Astrocyte (in vitro differentiated cells and primary cell): Measurements from ENCODE around the gene CELSR2. TPM values are rescaled to one million over a fixed set of nuclear protein-coding genes. Genes with fewer than 3 reads are reported as not detected.

Source experiments
- DNase-seq: peaks from one replicate; pipeline ENCODE4 v3.0.0-alpha.2; 2010; ENCODE audit warnings: low read depth
- FAIRE-seq: peaks from 2 replicates; lab custom pipeline; 2011; peaks lifted over from hg19 to GRCh38; lab: Jason Lieb, UNC
- H2AFZ ChIP-seq: 2 replicates; pipeline ENCODE4 v1.6.0; 2012; ENCODE audit warnings: low read depth, low read length, inconsistent platforms
- H3K27ac ChIP-seq: 2 replicates; pipeline ENCODE4 v1.5.1; 2011; ENCODE audit warnings: low read depth, low read length, inconsistent platforms
- H3K27me3 ChIP-seq: 2 replicates; pipeline ENCODE4 v1.6.0; 2011; ENCODE audit warnings: low read length, inconsistent platforms; ENCODE audit not compliant: insufficient read depth
- H3K36me3 ChIP-seq: 2 replicates; pipeline ENCODE4 v1.5.1; 2011; ENCODE audit warnings: low read length, inconsistent platforms; ENCODE audit not compliant: insufficient read depth
- H3K4me1 ChIP-seq: 2 replicates; pipeline ENCODE4 v1.5.1; 2011; ENCODE audit warnings: low read length, inconsistent platforms; ENCODE audit not compliant: insufficient read depth
- H3K4me2 ChIP-seq: 2 replicates; pipeline ENCODE4 v1.6.0; 2012; ENCODE audit warnings: low read length, inconsistent platforms
- H3K4me3 ChIP-seq: 2 replicates; pipeline ENCODE4 v1.5.1; 2011; ENCODE audit warnings: low read depth, mild to moderate bottlenecking, low read length, inconsistent platforms; ENCODE audit not compliant: insufficient read depth
- H3K79me2 ChIP-seq: 2 replicates; pipeline ENCODE4 v1.6.0; 2012; ENCODE audit warnings: mild to moderate bottlenecking, low read length, inconsistent platforms; ENCODE audit not compliant: insufficient read depth
- H3K9ac ChIP-seq: 2 replicates; pipeline ENCODE4 v1.6.0; 2012; ENCODE audit warnings: mild to moderate bottlenecking, low read length, inconsistent platforms
- H3K9me3 ChIP-seq: 2 replicates; pipeline ENCODE4 v1.5.1; 2012; ENCODE audit warnings: low read depth, mild to moderate bottlenecking, low read length, inconsistent platforms; ENCODE audit not compliant: insufficient read depth
- H4K20me1 ChIP-seq: 2 replicates; pipeline ENCODE4 v1.6.0; 2012; ENCODE audit warnings: low read length, inconsistent platforms; ENCODE audit not compliant: insufficient read depth
- H3K27ac Mint-ChIP-seq: one replicate; pipeline ENCODE4 v1.8.0; 2021; ENCODE audit warnings: mild to moderate bottlenecking, mixed read lengths; ENCODE audit not compliant: unreplicated experiment
- H3K27me3 Mint-ChIP-seq: one replicate; pipeline ENCODE4 v1.8.0; 2021; ENCODE audit warnings: low read depth, mixed read lengths; ENCODE audit not compliant: unreplicated experiment
- H3K36me3 Mint-ChIP-seq: one replicate; pipeline ENCODE4 v1.8.0; 2021; ENCODE audit warnings: low read depth, mixed read lengths; ENCODE audit not compliant: unreplicated experiment
- H3K4me1 Mint-ChIP-seq: one replicate; pipeline ENCODE4 v1.8.0; 2021; ENCODE audit warnings: low read depth, mixed read lengths; ENCODE audit not compliant: unreplicated experiment
- H3K4me3 Mint-ChIP-seq: one replicate; pipeline ENCODE4 v1.8.0; 2021; ENCODE audit warnings: mild to moderate bottlenecking, moderate library complexity, mixed read lengths; ENCODE audit not compliant: unreplicated experiment
- H3K9me3 Mint-ChIP-seq: one replicate; pipeline ENCODE4 v1.8.0; 2021; ENCODE audit warnings: mild to moderate bottlenecking, mixed read lengths; ENCODE audit not compliant: unreplicated experiment
- EZH2 ChIP-seq: IDR thresholded peaks from 2 replicates; pipeline ENCODE4 v1.6.1; 2012; ENCODE audit warnings: mild to moderate bottlenecking, low read length, inconsistent platforms; ENCODE audit not compliant: insufficient read depth
- total RNA-seq: library from RNA; stranded (reverse); gene quantifications from 2 replicates; pipeline ENCODE4 v1.2.1, GENCODE V29; 2021
- TF ChIP-seq, protein P1 (sequence below): IDR thresholded peaks from 2 replicates; pipeline ENCODE4 v1.5.1; 2011; ENCODE audit warnings: low read depth, mild to moderate bottlenecking, inconsistent platforms, low read length, moderate library complexity; ENCODE audit not compliant: insufficient read depth

The CELSR2 gene
- total RNA-seq, 1 donor from 2014 or later = 10.0 TPM

DNA sequence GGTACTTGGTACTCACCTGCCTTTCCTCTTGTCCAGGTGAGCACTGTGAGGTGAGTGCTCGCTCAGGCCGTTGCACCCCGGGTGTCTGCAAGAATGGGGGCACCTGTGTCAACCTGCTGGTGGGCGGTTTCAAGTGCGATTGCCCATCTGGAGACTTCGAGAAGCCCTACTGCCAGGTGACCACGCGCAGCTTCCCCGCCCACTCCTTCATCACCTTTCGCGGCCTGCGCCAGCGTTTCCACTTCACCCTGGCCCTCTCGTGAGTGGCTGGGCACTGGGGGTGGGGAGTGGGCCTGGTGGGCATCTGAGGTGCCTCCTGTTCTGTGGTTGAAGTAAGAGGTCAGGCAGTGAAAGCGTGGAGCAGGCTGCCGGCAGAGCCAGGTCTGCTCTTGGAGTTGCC, 11.7 kb downstream of the CELSR2 start:
- Histone ChIP-seq H3K4me1 (peaks cover 4% of the 10 kb centered on the region), H3K4me3 (no peak overlapping the region), H3K9me3 (no peaks in the 10 kb centered on the region), H3K36me3 (no peaks in the 10 kb centered on the region), H3K79me2 (peaks cover 2% of the 10 kb centered on the region), H3K9ac (no peak overlapping the region), H2AFZ (no peak overlapping the region), H3K27ac (no peak overlapping the region), H3K27me3 (no peaks in the 10 kb centered on the region), H3K4me2 (no peak overlapping the region), H4K20me1 (no peaks in the 10 kb centered on the region)
- DNase-seq = no peak
- H3K27ac Mint-ChIP-seq = no peak overlapping the region
- H3K36me3 Mint-ChIP-seq = peaks cover 2% of the 10 kb centered on the region
- H3K27me3 Mint-ChIP-seq = peaks cover 2% of the 10 kb centered on the region
- FAIRE-seq = no peak
- H3K4me3 Mint-ChIP-seq = no peak overlapping the region
- peaks cover 6% of the 10 kb centered on the region for H3K4me1 Mint-ChIP-seq
- H3K9me3 Mint-ChIP-seq = no peaks in the 10 kb centered on the region
- TF ChIP-seq, protein P1, sequence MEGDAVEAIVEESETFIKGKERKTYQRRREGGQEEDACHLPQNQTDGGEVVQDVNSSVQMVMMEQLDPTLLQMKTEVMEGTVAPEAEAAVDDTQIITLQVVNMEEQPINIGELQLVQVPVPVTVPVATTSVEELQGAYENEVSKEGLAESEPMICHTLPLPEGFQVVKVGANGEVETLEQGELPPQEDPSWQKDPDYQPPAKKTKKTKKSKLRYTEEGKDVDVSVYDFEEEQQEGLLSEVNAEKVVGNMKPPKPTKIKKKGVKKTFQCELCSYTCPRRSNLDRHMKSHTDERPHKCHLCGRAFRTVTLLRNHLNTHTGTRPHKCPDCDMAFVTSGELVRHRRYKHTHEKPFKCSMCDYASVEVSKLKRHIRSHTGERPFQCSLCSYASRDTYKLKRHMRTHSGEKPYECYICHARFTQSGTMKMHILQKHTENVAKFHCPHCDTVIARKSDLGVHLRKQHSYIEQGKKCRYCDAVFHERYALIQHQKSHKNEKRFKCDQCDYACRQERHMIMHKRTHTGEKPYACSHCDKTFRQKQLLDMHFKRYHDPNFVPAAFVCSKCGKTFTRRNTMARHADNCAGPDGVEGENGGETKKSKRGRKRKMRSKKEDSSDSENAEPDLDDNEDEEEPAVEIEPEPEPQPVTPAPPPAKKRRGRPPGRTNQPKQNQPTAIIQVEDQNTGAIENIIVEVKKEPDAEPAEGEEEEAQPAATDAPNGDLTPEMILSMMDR = no peak
- no peak for TF ChIP-seq EZH2

DNA sequence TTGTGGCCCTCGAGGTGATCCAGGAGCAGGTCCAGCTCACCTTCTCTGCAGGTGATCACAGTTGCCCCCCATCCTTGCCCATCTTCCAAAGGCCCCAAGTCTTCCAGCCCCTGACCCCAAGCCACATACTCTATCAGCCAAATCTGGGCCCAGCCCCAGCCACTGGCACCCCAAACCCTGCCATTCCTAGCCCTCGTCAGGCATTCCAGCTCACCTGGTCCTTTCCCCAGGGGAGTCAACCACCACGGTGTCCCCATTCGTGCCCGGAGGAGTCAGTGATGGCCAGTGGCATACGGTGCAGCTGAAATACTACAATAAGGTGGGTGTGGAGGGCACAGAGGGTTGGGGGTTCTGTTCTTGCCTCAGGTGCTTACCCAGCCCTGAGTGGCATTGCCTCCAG, 12.2 kb downstream of the CELSR2 start:
- Mint-ChIP-seq H3K9me3 (no peaks in the 10 kb centered on the region), H3K4me3 (no peak overlapping the region), H3K27ac (no peak overlapping the region), H3K36me3 (peaks cover 2% of the 10 kb centered on the region), H3K27me3 (peaks cover 2% of the 10 kb centered on the region), H3K4me1 (peaks cover 6% of the 10 kb centered on the region)
- TF ChIP-seq, protein P1 = no peak
- no peak for TF ChIP-seq EZH2
- peaks cover 4% of the 10 kb centered on the region for H3K4me1 ChIP-seq
- H3K4me2 ChIP-seq = no peak overlapping the region
- H4K20me1 ChIP-seq = no peaks in the 10 kb centered on the region
- H3K4me3 ChIP-seq = no peak overlapping the region
- no peaks in the 10 kb centered on the region for H3K36me3 ChIP-seq
- H3K9ac ChIP-seq = no peak overlapping the region
- DNase-seq (no peak), FAIRE-seq (no peak)
- H3K27me3 ChIP-seq = no peaks in the 10 kb centered on the region
- no peak overlapping the region for H3K27ac ChIP-seq
- no peaks in the 10 kb centered on the region for H3K9me3 ChIP-seq
- no peaks in the 10 kb centered on the region for H3K79me2 ChIP-seq
- no peak overlapping the region for H2AFZ ChIP-seq

DNA sequence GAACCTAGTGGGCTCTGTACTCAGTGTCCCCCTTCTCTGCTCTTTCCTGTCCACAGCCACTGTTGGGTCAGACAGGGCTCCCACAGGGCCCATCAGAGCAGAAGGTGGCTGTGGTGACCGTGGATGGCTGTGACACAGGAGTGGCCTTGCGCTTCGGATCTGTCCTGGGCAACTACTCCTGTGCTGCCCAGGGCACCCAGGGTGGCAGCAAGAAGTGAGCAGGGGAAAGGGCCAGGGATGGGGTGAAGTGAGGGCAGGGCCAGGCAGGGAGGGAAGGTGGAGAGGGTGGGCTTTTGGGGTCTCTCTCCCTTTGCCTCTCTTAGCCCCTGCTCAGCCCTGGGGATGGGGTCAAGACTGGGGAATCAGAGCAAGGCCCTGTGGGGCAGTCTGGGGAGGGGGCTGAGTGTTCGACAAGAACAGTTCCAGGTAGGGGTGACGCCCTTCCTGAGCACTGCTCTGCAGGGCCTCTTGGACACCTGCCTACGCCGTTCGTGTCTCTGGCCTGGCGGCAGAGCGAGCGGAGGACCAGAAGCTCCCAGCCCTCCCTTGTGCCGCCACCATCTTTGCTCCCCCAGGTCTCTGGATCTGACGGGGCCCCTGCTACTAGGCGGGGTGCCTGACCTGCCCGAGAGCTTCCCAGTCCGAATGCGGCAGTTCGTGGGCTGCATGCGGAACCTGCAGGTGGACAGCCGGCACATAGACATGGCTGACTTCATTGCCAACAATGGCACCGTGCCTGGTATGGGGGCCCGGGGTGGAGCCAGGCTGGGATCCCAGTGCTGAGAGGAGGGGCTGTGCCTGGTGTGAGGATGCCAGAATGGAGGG, 13.1 kb downstream of the CELSR2 start:
- peaks cover 3% of the 10 kb centered on the region for H3K4me1 Mint-ChIP-seq
- FAIRE-seq (no peak), DNase-seq (no peak)

More for the DNA sequence above, 13.1 kb downstream of the CELSR2 start:
- no peaks in the 10 kb centered on the region for H3K9me3 ChIP-seq
- no peak overlapping the region for H3K9ac ChIP-seq
- no peaks in the 10 kb centered on the region for H4K20me1 ChIP-seq
- no peak overlapping the region for H3K27ac Mint-ChIP-seq
- H3K4me1 ChIP-seq = peaks cover 9% of the 10 kb centered on the region
- H3K9me3 Mint-ChIP-seq = no peaks in the 10 kb centered on the region
- no peaks in the 10 kb centered on the region for H3K36me3 ChIP-seq
- no peak overlapping the region for H2AFZ ChIP-seq
- peaks cover 2% of the 10 kb centered on the region for H3K27me3 Mint-ChIP-seq
- H3K4me3 Mint-ChIP-seq = no peak overlapping the region
- H3K36me3 Mint-ChIP-seq = peaks cover 3% of the 10 kb centered on the region
- no peak overlapping the region for H3K4me2 ChIP-seq
- TF ChIP-seq EZH2 = no peak
- TF ChIP-seq, protein P1 = no peak
- H3K4me3 ChIP-seq = no peak overlapping the region
- H3K27me3 ChIP-seq = no peaks in the 10 kb centered on the region
- H3K79me2 ChIP-seq = no peaks in the 10 kb centered on the region
- no peak overlapping the region for H3K27ac ChIP-seq
